ENCODE data around the gene CADM1.

- no peak for TF ChIP-seq POLR2AphosphoS5 (IDR thresholded peaks at IDR 0.05; ENCODE audit: low read length)
- TF ChIP-seq TCF7 (IDR thresholded peaks at IDR 0.05; ENCODE audit: borderline replicate concordance) = no peak
- no peak for TF ChIP-seq CHD2 (IDR thresholded peaks at IDR 0.05; ENCODE audit: borderline replicate concordance, low read depth, low read length)
These were observed 73.9 kb downstream of the CADM1 start for GRCh38 chr11:115430345-115430744.
